ENCODE data around the gene MRAP2.
"Not testable (repeated sequence)": the region's sequence is repeated elsewhere in the genome, so short reads cannot be mapped to it uniquely, and the experiment has no call there.

MRAP2 gene

DNA sequence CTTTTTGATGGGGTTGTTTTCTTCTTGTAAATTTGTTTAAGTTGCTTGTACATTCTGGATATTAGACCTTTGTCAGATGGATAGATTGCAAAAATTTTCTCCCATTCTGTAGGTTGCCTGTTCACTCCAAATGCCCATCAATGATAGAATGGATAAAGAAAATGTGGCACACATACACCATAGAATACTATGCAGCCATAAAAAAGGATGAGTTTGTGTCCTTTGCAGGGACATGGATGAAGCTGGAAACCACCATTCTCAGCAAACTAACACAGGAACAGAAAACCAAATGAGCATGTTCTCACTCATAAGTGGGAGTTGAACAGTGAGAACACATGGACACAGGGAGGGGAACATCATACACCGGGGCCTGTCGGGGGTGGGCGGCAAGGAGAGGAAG lies 1.6 kb upstream of the MRAP2 start:
- DNase-seq = not testable (repeated sequence)

DNA sequence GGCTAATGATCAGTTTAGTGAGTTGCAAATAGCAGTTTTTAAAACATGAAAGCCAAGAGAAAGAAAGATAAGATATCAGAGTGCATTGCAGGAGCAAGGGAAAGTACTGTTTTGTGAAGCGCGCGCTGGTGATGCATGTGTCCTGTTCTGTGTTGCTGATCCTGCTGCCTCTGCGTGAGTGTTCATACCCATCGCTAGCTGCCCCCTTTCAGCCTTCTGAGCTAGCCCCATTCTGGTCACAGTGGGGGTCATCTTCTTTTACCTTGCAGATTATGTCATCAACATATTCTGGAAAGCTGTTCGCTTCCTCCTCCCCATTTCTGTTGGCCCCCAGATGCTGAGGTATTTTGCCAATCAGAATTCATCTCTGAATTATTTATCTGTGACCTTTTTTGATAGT lies 1.9 kb downstream of the MRAP2 start:
- no peak for DNase-seq

DNA sequence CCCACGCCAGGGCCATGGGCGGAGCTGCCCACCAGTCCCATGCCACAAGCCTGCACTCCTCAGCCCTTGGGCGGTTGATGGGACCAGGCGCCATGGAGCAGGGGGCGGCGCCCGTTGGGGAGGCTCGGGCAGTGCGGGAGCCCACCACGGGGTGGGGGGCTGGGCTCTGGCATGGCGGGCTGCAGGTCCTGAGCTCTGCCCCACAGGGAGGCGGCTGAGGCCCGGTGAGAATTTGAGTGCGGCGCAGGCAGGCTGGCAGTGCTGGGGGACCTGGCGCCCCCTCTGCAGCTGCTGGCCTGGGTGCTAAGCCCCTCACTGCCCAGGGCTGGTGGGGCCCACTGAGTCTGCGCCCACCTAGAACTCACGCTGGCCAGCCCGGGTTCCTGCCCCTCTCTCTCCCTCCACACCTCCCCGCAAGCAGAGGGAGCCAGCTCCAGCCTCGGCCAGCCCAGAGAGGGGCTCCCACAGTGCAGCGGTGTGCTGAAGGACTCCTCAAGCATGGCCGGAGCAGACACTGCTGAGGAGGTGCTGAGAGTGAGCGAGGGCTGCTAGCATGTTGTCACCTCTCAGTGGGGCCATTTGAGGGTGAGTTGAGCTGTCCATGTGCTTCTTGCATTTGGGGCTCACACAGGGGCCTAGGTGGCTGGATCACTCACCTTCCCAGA lies 4.0 kb downstream of the MRAP2 start:
- no peak for DNase-seq

DNA sequence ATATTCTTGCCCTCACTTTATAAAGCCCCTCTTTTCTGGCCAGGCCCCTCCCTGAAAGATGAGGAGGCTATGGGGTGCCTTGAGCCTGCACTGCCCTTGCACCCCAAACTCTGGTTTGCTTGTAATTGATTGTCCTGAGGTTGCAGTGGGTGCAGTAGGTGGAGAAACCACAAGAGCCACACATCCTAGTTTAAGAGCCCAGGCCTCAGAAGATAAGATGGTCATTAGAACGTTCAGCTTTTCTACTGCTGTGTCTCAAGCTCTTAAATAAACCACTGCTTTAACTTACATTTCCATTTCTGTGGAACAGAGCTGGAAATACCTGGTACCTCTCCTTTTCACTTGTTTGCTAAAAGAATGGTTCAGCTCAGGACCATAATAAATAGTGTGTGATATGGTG lies 9.0 kb downstream of the MRAP2 start:
- DNase-seq = no peak

DNA sequence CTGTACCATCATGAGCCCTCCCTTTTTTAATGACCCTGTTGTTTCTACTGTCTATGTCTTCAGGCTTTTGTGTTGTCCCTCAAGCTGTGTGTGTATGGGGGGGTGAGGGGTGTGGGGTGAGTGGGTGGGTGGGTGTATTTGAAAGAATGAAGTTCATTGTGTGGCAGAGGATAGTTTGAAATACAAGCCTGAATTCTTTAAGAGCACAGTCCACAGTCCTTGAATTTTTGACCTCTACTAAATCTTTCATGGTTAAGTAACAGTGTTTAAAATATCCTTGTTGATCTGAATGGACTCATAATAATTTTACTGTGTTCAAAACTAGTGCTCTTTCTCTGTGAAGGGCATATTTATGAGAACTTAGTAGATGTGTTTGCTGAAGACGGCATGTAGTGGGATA lies 10.0 kb downstream of the MRAP2 start:
- DNase-seq = no peak

DNA sequence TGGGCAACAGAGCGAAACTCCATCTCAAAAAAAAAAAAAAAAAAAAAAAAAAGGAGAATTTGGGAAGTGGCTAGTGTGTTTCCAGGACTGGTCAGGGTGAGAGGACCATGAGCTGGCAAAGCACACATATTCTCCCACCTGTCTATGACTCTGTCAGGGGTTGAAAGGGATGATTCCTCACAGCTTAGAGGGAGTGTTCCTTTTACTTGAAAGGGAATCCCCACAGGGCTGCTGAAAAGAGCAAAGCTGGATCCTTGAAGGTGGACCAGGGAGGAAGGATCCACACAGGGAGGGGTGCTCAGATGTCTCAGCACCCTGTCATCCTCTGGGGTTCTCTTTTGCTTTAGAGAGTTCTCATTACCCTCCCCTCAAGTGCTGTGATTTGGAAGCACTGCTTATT lies 13.2 kb downstream of the MRAP2 start:
- DNase-seq = no peak

DNA sequence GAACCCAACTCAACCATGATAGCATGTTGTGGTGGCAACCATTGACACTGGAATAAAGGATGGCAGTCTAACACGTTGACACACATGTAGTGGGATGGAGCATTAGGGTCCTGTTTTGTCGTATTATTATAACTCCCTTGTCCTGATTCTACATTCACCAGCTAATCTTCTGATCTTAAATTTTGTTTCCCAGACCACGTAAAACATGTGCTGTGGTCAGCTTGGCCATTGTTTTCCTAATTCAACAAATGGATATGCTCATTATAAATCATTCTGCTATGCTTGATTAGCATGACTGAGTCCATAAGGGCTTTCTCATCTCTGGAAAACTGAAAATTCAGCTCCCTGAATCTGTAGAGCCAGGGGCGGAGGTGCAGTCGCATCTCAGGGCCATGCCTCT lies 15.0 kb downstream of the MRAP2 start:
- DNase-seq = no peak

DNA sequence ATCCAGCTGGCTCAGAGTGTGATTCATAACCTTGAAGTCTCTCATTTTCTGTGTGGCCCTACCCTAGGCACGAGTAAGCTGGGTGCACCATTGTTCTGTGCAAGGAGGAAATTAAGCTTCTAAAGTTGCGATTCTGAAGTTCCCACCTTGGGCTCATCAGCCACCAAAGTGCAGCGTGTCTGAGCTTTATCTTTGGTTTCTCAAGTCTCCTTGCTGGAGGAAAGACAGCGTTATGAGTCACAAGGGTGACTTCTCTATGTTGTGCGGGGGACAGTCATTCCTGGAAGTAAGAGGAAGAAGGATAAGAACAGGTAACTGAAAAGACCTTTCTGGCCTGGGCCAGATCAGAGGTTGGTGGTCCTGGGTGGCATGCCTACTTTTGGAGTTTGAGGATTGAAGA lies 16.8 kb downstream of the MRAP2 start:
- DNase-seq = no peak

DNA sequence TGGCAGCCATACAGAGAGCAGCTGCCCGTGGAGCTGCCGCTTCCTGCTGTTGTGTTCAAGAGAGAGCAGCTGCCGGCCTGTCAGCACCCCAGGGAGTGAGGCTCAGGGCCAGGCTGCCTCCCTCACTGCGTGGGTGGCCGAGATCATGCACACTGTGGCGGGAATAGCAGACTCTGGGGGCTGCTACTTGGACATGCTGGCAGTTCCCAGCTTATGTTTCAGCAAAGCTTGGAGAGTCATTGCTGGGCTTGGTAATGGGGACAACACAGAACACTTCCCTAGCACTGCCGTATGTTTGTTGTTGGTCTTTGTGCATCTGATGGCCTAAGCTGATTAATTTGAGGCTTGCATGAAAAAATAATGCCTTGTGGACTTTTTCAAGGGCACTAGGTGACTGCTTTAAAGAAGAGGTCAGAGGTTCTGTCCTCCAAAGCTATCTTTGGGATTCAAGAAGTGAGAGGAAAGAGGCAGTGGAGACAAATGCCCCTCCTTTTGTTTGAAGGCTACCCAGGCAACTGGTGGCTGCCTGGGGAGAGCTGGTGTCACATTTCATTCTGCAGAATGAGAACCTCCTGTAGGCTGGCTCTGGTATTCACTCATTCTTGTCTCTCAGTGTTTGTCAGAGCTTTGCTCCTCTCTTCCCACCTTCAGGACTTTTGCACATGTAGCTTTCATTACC lies 18.8 kb downstream of the MRAP2 start:
- no peak for DNase-seq

DNA sequence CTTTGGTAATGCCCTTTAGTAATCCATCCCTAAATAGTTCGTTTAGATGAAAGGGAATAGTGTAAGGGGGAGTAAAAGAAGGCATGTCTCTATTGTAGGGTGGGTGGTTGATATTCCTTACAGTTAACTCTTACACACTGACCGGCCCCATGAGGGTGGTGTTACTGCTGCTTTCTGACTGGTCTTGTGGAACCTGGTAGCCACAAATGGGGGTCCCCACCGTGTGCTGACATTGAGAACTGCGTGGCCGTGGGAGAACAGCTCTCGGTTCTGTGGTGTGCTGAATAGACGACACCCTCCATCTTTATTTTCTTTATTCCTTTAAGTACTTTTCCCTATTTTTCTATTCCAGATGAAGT lies 19.3 kb downstream of the MRAP2 start:
- no peak for DNase-seq

DNA sequence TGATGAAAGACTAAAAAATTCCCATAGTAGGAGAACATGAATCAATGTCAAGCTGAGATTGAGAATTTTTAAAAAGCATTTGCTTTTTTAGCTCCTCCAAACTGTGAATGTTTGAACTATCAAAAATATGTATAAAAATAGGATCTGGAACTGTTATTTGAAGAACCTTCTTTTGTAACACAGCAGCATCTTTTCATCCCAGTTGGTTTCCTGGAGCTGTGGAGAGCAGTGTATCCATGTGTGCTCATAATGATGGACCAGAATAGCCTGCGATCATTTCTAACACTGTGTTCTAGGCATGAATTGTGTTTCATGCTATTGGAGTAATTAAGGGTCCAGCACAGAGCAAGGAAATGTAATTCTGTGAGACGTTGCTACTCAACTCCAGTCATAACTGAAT lies 22.1 kb downstream of the MRAP2 start:
- DNase-seq = no peak

DNA sequence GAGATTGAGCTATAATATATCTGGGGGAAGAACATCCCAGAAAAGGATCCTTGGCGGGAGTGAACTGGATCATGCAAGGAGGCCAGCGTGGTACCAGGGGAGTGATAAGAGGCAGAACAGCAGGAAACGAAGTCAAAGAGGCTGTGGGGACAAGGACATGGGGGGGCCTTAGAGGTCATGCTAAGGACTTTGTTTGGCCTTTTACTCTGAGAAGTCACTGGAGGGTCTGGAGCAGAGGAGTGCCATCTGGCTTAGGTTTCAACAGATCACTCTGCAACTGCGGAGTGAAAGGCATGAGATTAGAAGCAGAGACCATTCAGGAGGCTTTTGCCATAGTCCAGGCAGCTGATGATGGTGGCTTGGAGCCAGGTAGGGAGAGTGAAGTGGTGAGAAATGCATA lies 24.3 kb downstream of the MRAP2 start:
- DNase-seq = no peak

DNA sequence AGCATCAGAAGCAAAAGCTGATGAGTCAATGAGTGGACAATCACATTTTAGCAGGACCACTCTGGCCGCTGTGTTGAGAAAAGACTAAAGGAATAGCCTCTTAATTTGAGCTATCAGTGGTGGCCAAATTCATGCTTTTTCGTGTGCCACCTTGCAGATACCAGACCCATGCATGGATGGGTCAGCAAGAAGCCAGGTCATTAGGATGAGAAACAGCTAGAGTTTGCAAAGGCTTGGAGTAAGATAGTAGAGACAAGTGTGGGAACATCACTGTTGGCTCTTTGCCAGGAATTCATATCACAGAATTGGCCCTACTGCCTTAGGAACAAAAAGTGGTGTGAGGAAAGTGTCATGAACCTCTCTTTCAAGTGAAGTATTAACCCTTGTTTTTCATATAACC lies 25.5 kb downstream of the MRAP2 start:
- DNase-seq = no peak

DNA sequence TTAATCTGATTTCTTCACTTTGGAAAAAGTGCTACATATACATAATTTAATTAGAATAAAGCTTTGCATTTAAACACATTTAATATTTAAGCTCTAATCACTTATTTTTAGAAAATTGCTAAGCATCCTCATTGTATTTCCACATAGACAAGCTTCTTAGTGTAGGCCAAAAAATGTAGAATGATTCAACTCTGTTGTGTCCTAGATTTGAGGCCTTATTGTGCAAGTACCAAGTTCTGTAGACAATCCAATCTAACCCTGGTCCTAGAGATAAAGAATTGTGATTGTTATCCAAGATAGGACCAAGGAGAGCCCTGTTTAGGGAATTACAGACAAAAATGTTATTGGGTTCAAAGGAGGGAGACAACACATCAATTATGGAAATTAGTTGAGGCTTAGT lies 27.6 kb downstream of the MRAP2 start:
- no peak for DNase-seq

DNA sequence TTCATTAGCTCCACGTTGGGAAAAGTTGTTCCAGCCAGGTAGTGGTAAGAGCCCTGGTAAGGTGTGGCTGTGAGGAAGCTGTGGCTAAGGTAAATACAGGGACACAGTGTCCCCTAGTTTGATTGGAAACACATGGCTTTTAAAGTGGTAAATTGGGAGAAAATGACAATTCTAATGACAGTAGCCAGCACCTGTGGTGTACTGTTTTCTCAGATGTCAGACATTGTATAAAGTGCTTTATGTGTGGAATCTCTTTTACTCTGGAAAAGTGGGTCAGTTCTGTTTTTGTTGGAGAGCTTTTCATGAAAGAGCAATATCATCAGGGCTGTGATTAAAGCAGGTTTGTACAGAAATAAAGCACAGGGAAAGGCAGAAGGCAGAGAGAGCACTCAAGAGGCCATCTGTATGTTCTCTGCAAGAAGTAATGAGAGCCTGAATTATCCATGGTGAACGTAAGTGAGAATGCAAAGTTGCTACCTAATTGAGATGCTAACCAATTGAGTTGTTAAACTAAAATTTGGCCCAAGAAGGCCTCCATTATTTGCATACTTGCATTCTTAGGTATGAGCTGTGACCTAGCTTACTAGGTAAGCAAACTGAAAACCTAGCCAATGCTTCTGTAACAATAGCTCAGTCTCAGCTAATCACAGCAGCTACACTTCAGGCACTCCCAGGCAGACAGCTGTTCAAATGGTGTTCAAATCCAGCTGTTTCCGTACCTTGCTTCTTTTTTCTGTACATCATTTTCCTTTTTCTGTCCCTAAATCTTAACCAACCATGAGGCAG lies 28.2 kb downstream of the MRAP2 start:
- no peak for DNase-seq

DNA sequence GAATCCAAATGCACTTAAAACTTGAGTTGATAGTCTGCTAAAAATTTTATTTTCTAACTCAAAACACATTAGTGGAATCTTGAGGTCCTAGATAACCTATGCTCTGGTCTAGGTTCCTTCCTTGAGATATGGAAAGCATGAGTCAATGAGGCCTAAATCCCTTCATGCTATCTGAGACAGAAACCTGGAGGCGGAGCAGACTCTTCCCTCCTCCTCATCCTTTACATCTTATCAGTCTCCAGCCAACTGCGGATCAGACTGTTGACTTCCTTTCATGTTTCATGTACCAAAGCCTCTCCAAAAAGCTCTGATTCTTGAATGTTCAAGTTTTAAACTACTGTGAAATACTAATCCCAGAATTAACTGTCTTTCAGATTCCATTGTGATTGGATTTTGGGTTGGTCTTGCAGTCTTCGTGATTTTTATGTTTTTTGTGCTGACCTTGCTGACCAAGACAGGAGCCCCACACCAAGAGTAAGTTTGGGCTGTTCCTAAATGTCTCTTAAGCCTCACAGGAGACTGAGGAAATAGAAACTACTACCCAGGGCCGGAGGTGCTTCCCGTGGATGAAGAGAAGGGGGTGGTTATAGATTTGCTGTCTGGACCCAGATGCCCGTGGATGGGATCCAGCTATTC lies 29.1 kb downstream of the MRAP2 start:
- no peak for DNase-seq

DNA sequence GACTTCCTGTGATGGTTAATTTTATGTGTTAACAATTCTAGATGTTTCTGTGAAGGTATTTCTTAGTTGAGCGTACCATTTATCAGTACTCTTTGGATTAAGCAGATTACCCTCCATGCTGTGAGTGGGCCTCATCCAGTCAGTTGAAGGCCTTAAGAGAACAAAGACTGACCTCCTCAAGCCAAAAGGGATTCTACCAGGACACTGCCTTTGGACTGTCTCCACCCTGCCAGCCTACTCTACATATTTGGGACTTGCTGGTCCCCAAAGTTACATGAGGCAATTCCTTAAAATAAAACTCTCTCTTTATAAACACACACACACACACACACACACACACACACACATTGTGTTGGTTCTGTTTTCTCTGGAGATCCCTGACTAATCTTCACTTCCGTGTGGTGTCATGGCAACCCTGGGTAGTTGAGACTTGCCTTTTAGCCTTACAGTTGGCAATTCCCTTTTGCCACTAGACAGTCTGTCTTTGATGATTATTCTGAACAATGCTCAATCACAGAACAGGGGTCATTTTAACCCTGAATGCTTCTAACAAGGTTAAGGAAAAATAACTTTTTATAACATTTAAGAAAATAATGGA lies 32.2 kb downstream of the MRAP2 start:
- no peak for DNase-seq

DNA sequence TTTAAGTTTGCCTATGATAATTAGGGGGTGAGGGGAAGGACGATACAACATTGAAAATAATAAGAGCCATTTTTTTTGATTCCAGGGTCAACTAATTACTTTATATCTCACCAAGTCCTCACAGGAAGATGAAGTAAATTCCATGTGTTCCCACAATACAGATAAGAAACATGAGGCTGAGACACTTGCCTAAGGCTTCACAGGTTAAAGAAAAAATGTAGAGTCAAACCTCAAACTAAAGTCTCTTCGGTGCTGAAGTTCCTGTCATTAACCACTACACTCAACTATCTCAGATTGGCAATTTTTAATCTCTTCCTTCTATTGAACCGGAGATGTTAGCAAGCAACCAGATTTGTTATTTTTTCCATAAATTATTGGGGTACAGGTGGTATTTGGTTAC lies 33.0 kb downstream of the MRAP2 start:
- no peak for DNase-seq

DNA sequence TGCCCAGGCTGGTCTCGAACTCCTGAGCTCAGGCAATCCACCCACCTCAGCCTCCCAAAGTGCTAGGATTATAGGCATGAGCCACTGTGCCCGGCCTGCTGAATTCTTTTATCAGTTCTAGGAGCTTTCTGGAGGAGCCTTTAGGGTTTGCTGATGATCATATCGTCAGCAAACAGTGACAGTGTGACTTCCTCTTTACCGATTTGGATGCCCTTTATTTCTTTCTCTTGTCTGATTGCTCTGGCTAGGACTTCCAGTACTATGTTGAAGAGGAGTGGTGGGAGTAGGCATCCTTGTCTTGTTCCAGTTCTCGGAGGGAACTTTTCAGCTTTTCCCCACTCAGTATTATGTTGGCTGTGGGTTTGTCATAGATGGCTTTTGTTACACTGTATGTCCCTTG lies 35.3 kb downstream of the MRAP2 start:
- not testable (repeated sequence) for DNase-seq

DNA sequence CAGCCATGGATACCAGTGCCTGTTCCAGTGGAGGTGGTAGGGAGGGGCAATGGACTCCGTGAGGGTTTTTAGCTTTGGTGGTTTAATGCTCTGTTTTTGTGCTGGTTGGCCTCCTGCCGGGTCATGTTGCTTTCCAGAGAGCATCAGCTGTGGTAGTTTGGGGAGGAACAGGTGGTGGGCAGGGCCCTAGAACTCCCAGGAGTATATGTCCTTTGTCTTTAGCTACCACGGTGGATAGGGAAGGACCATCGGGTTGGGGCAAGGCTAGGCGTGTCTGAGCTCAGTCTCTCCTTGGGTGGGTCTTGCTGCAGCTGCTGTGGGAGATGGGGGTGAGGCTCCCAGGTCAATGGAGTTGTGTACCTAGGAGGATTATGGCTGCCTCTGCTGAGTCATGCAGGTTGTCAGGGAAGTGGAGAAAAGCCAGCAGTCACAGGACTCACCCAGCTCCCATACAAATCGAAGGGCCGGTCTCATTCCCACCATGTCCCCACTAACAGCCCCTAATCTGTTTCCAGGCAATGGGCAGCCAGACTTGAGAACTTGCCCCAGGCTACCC lies 38.9 kb downstream of the MRAP2 start:
- no peak for DNase-seq

DNA sequence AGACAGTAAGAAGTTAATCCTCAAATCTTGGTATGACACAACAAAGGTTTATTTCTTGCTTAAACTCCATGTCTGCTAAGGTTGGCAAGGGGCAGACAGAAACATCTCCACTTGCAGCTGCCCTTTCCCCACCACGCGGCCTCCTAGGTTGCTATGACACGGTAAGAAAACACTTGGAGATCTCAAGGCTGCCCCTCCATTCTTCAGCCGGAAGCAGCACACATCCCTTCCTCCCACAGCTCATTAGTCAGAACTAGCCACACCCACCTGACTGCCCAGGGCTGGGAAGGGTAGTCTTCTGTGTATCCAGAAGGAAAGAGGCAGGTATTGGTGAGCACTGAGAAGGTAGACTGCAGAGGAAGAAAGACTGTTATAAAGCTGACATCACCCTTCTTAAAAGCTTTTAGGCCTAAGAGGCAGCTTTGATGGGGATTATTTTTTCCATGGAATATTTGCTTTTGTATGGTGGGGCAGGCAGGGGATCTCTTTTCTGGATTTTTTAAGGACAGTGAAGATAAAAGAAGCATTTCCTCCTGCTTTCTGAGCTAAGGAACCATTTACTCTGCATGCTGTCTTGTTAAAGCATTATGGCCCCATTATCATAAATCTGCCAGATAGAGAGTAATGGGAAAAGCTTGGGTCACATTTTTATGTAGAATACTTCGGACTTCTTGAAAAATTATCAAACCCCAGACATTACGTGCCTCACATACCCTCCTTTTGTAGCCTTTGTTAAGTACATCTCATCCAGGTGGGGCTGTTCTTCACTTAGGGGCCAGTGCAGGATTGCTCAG lies 41.6 kb downstream of the MRAP2 start:
- no peak for DNase-seq

DNA sequence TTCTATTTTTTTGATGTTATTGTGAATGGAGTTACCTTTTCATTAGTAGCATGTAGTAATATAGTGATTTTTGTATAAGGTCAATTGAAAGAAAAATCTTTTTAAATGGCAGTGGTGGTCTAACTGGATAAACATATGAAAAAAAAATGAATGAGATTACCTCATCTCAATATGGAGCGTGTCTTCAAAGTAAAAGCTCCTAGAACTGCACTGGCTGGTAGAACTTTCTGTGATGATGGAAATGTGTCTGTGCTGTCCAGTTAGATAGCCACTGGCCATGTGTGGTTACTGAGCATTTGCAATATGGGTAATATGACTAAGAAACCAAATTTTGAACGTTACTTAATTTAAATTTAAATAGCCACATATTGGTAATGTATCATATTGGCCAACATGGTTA lies 44.1 kb downstream of the MRAP2 start:
- no peak for DNase-seq

Measured in suppressor macrophage (primary cell).